NCI-H146 treated with DMSO at 0.1 percent for 48 hours (cell line): ENCODE measurements around the gene PANK1.

Source experiments
- DNase-seq: peaks from one replicate; lab custom pipeline; 2025; ENCODE audit not compliant: unreplicated experiment; lab: John Stamatoyannopoulos, UW

PANK1 gene

GRCh38 chr10:89540420-89540949 is 104.6 kb downstream of the PANK1 start:
- DNase-seq = no peak

- no peak for DNase-seq
These were observed 107.7 kb downstream of the PANK1 start for GRCh38 chr10:89537364-89537763.

GRCh38 chr10:89536013-89536354 is 109.1 kb downstream of the PANK1 start:
- DNase-seq = no peak

GRCh38 chr10:89535171-89536012 is 109.7 kb downstream of the PANK1 start, which contains the start of gene SLC16A12:
SLC16A12 (minus strand) TSS chr10:89535594; CDS start chr10:89462578, 73,016 bp downstream.
- DNase-seq = no peak

- DNase-seq = no peak
These were observed 110.2 kb downstream of the PANK1 start for GRCh38 chr10:89534826-89535166.
